ENCODE measurements around the gene DBN1.

Gene DBN1

DNA sequence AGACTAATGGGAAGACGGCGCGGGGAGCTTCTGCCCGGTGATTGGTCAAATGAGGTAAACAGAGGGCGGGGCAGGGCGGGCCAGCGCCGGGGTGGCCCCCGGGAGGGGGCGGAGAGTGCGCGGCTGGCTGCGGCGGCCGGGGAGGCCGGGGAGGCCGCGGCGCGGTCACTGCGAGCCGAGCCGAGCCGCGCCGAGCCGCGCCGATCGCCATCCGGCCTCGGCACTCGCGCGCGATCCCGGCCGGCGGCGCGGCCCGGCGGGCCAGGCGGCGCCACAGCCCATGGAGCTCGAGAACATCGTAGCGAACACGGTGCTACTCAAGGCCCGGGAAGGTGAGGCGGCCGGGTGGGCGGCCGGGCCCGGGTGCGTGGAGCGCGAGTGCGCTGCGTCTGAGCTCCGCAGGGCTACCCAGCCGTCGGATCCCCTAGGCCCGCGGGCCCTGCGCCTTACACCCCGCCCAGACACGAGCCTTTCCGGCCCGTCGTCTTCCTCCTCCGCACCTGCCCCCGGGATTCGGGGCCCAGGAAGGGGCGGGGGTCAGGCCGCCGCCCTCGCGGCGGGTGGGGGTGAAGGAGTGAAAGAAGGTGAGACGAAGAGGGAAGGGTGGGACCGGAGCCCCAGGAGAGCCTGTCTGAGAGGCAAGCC is 46.7 kb downstream of the DBN1 start, which contains the start of gene GRK6:
TSS of gene GRK6 (plus strand) at position 111 of the 645 bp plus-strand sequence. CDS start at position 281, 170 bp downstream.
- peak; percentile 73 for DNase-seq (ENCODE audit: low spot score)
- Histone ChIP-seq H3K4me3 (ENCODE audit: severe bottlenecking) (peak within 1 kb of the TSS; percentile 81), H3K27me3 (ENCODE audit: insufficient read depth, poor library complexity, severe bottlenecking) (no peaks in the 10 kb centered on the region), H3K9me3 (ENCODE audit: severe bottlenecking) (no peaks in the 10 kb centered on the region), H3K36me3 (ENCODE audit: low read depth) (peaks cover 13% of the 10 kb centered on the region), H3K4me1 (ENCODE audit: insufficient read depth, poor library complexity, severe bottlenecking) (peaks cover 3% of the 10 kb centered on the region), H3K27ac (ENCODE audit: poor library complexity, severe bottlenecking) (peak within 1 kb of the TSS; percentile 52)
- no peak for TF ChIP-seq CTCF (IDR thresholded peaks at IDR 0.05; ENCODE audit: poor library complexity, severe bottlenecking)
- ATAC-seq (ENCODE audit: low read depth), result peak; percentile 71

DNA sequence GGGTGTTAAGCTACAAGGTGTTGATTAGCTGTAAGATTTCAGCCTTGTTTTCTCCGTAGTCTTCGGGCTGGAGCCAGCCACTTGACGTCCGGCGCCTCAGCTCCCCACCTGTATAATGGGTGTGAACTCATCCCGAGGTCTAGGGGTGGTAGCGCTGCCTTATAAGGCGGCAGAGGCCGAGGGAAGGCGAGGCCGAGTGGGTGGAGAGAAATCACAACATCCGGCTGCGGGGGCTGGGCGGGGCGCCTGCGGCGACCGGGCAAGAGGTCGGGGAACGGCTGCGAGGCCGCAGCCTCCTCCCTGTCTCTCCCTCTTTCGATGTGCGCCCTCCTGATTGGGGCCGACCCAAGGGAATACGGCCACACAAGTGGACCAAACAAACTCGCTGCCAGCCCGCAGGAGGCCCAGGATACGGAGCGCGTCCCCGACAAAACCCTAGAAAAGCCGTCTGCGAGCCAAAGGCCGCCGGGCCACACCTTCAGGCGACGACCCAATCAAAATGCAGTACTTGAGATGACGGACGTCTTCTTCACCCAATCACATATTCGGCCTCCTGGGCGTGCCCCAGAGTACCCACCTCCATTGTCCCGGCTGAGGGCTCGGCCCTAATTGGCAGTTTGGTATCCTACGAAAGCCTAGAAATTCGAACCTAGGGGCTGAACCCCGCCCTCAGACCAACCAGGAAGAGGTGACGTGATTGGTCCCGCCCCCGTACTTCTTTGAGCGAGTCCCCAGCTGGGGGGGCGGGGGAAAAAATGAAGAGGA is 47.5 kb downstream of the DBN1 start:
- H3K4me1 ChIP-seq (ENCODE audit: insufficient read depth, poor library complexity, severe bottlenecking), result peaks cover 3% of the 10 kb centered on the region
- no peak for TF ChIP-seq CTCF (IDR thresholded peaks at IDR 0.05; ENCODE audit: poor library complexity, severe bottlenecking)
- peaks cover 6% of the 10 kb centered on the region for H3K36me3 ChIP-seq (ENCODE audit: low read depth)
- no peaks in the 10 kb centered on the region for H3K9me3 ChIP-seq (ENCODE audit: severe bottlenecking)
- ATAC-seq (ENCODE audit: low read depth) (peak; percentile 92), DNase-seq (ENCODE audit: low spot score) (peak; percentile 100)
- H3K27me3 ChIP-seq (ENCODE audit: insufficient read depth, poor library complexity, severe bottlenecking), result no peaks in the 10 kb centered on the region
- H3K27ac ChIP-seq (ENCODE audit: poor library complexity, severe bottlenecking), result peak overlapping the region; percentile 52
- peak overlapping the region; percentile 45 for H3K4me3 ChIP-seq (ENCODE audit: severe bottlenecking)

GRCh38 chr5:177425196-177425800 is 48.1 kb downstream of the DBN1 start:
- no peak for ATAC-seq (ENCODE audit: low read depth)
- peaks cover 3% of the 10 kb centered on the region for H3K4me1 ChIP-seq (ENCODE audit: insufficient read depth, poor library complexity, severe bottlenecking)
- H3K27ac ChIP-seq (ENCODE audit: poor library complexity, severe bottlenecking), result peak overlapping the region; percentile 52
- H3K36me3 ChIP-seq (ENCODE audit: low read depth), result no peaks in the 10 kb centered on the region
- no peak for TF ChIP-seq CTCF (IDR thresholded peaks at IDR 0.05; ENCODE audit: poor library complexity, severe bottlenecking)
- no peak for DNase-seq (ENCODE audit: low spot score)
- no peaks in the 10 kb centered on the region for H3K9me3 ChIP-seq (ENCODE audit: severe bottlenecking)
- peak overlapping the region; percentile 45 for H3K4me3 ChIP-seq (ENCODE audit: severe bottlenecking)
- no peaks in the 10 kb centered on the region for H3K27me3 ChIP-seq (ENCODE audit: insufficient read depth, poor library complexity, severe bottlenecking)

DNA sequence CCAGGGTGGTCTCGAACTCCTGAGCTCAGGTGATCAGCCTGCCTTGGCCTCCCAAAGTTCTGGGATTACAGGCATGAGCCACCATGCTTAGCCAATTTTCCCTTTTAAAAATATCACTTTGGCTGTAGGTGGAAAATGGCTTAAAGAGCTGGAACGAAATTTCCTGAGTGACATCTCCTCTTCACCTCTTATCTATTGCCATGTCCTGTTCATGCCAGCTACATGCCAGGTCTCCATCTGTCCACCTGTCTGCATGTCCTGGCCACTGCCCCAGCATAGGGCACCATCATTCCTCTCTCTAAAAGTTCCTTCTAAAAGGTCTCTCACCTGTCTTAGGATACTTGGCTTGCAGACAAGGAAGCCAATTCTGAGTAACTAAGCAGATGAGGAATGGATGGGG is 49.8 kb downstream of the DBN1 start:
- H3K27ac ChIP-seq (ENCODE audit: poor library complexity, severe bottlenecking), result no peak overlapping the region
- no peaks in the 10 kb centered on the region for H3K9me3 ChIP-seq (ENCODE audit: severe bottlenecking)
- TF ChIP-seq CTCF (IDR thresholded peaks at IDR 0.05; ENCODE audit: poor library complexity, severe bottlenecking), result no peak
- H3K4me1 ChIP-seq (ENCODE audit: insufficient read depth, poor library complexity, severe bottlenecking), result peaks cover 3% of the 10 kb centered on the region
- ATAC-seq (ENCODE audit: low read depth) (no peak), DNase-seq (ENCODE audit: low spot score) (no peak)
- H3K4me3 ChIP-seq (ENCODE audit: severe bottlenecking), result no peak overlapping the region
- H3K27me3 ChIP-seq (ENCODE audit: insufficient read depth, poor library complexity, severe bottlenecking), result no peaks in the 10 kb centered on the region
- H3K36me3 ChIP-seq (ENCODE audit: low read depth), result no peaks in the 10 kb centered on the region

Data from RWPE2 (cell line).